OCI-LY3 (cell line): Measurements from ENCODE around the gene SPTBN2.

Experiments
- CTCF ChIP-seq: fragments of 200-600, 300-600 bp; sonication (generic); IDR thresholded peaks from 2 replicates; pipeline ENCODE4 v1.5.1; 2014; ENCODE audit warnings: antibody characterized with exemption, low read length, low read depth
- EZH2phosphoT487 ChIP-seq: fragments of 200-600 bp; shearing (Covaris generic); IDR thresholded peaks from 2 replicates; pipeline ENCODE4 v1.6.1; 2018; ENCODE audit warnings: antibody characterized with exemption, mixed run types, low read depth

GRCh38 chr11:66725114-66725513, 3.9 kb downstream of the SPTBN2 start:
- TF ChIP-seq CTCF, result no peak
- no peak for TF ChIP-seq EZH2phosphoT487
